HG03045 (cell line): ENCODE measurements around the gene GOLIM4.

Experiments
- ATAC-seq: cut with Tn5 transposase; IDR thresholded peaks from one replicate; pipeline ENCODE4 v1.9.1; 2021; ENCODE audit warnings: mild to moderate bottlenecking, moderate library complexity; ENCODE audit not compliant: unreplicated experiment

Gene GOLIM4

DNA sequence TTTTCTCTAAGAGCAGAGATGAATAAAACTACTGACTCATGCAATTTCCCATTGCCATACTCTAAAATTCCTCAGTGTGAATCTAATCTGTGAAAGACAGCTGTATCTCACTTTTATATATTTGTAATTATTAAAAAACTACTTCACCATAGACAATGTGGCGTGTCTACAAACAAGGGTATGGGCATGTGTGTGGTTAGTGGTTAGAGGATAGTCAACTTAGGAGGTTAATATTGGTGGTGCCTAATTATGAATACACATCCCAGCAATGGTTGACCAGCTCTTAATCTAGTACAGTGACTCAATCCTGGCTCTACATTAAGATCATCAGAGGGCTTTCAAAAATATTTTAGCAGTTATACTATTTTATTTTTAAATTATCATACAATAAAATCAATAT lies 94.5 kb downstream of the GOLIM4 start:
- ATAC-seq = no peak

DNA sequence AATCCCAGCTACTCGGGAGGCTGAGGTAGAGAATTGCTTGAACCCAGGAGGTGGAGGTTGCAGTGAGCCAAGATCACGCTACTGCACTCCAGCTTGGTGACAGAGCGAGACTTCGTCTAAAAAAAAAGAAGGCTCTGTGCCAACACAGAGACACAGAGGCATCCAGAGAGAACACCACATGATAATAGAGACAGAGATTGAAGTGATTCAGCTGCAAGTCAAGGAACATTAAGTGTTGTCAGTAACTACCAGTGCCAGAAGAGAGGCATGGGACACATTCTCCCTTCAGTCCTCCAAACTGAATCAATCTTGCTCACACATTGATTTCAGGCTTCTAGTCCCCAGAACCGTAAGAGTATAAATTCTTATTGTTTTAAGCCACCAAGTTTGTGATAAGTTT lies 97.5 kb downstream of the GOLIM4 start:
- no peak for ATAC-seq

GRCh38 chr3:167996514-167996913 lies 99.2 kb downstream of the GOLIM4 start:
- ATAC-seq = no peak

GRCh38 chr3:167992381-167992780 lies 103.3 kb downstream of the GOLIM4 start:
- no peak for ATAC-seq

DNA sequence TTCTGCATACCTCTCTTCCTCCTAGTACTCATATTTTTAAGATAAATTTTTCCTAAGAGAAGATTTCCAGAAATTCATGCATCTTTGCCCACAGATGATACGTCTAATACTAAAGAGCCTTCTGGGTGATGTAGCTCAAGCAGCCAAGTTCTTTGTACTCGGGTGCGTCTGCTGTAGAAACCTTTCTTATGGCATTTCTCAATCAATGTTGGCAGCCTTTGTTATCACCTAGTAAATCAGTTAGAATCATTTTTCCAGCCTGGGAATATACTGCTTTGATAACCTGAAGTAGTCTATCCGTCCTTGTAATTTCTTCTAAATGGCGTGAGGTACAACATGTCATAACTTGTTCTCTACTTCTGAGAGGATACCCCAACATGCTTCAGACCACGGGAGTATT lies 104.5 kb downstream of the GOLIM4 start:
- no peak for ATAC-seq

DNA sequence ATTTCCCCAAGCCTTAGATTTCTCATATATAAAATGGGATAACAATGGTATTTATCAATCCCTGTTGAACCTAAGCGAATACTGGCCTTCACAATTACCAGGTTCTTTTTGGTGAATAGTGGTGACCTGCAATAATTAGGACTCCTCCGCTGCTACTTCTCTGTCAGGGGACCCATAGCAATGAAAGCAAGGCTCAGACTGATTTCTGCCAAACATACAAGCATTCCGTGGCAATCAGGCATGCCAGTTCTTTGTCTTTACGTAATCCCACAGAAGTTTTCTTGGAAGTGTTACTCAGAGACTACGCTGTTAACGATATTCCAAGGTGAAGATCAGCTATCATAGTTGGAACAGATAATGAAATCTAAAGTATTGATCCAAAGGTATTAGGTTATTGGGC lies 105.7 kb downstream of the GOLIM4 start:
- ATAC-seq = no peak

DNA sequence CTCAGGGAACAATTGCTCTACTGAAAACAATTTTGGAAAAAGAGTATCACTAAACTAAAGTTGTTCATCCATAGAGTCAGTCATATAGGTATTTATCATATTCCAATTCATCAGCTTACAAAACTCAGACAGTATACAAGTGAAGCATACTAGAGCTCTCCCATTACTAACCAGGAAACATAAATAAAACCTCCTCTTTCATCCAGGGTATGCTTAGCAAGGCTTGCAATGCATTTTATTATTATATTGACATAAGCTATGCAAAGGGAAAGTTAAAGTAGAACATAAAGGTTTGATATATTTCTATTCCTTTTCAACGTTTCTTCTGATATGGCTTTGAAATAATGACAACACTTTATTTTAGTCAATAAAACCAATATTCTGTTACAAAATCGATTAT lies 106.7 kb downstream of the GOLIM4 start:
- ATAC-seq = no peak

DNA sequence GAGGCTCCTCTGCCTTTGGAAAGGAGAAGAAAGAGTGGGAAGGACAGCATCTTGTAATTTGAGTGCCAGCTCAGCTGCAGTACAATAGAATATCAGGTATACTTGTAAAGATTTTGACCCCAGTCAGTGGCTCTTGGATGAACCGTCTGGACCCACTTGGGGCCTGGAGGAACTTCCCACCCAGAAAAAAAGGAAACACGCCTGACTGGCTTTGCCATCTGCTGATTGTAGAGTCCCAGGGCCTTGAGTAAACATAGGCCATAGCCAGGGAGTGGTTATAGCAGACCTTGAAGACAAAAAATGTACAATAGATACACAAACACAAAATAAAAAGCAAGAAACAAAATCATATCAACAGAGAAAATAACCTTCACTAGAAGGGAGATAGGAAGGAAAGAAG lies 112.1 kb downstream of the GOLIM4 start:
- ATAC-seq = no peak

- ATAC-seq = no peak
Measured at GRCh38 chr3:167978486-167978885, 117.2 kb downstream of the GOLIM4 start.

DNA sequence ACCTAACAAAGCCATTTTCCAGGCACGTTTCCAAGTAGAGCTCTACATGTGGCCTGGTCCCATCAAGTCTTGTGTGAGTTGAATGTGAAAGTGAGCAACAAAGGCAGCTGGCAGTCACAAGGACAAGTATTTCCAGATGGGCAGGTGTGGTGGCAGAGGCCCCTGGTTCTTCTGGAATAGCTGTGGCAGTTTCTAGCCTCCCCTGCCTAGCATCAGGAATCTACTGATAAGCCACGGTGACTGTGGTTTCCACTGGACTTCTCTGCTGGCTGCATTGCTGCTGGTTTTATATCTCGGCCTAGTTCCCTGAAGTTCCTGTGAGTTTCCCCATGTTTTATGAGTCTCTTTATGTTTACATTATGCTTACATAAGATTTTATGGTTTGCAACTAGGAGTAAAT lies 117.7 kb downstream of the GOLIM4 start:
- no peak for ATAC-seq

- ATAC-seq = no peak
Measured at GRCh38 chr3:167976516-167977361, 119.0 kb downstream of the GOLIM4 start.

DNA sequence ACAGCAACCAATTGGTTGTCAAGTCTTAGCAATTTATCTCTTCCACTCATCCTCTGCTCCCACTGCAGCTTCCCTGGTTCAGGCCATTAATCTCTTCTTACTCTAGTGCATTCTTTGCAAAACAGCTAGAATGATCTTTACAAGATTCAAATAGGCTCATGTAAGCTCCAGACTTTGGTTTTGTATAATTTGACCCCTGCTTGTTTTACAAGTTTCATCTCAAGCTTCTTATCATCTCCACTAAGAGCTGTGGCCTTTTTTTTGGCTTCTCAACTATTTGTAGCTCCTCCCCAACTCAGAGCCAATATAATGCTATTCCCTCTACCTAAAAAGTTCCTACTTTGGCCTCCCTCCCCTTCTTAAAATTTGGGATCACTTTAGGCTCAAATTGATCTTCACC lies 121.8 kb downstream of the GOLIM4 start:
- no peak for ATAC-seq

- ATAC-seq = no peak
Measured at GRCh38 chr3:167973046-167973445, 122.7 kb downstream of the GOLIM4 start.

- ATAC-seq = no peak
Measured at GRCh38 chr3:167972502-167972901, 123.2 kb downstream of the GOLIM4 start.

DNA sequence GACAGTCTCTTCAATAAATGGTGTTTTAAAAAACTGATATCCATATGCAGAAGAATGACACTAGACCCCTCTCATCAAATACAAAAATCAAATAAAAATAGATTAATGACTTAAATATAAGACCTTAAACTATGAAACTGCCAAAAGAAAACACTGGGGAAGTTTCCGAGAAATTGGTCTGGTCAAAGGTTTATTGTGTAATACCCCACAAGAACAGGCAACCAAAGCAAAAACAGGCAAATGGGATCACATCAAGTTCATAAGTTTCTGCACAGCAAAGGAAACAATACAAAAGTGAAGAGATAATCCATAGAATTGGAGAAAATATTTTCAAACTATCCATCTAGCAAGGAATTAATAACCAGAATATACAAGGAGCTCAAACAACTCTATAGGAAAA lies 126.2 kb downstream of the GOLIM4 start:
- no peak for ATAC-seq

DNA sequence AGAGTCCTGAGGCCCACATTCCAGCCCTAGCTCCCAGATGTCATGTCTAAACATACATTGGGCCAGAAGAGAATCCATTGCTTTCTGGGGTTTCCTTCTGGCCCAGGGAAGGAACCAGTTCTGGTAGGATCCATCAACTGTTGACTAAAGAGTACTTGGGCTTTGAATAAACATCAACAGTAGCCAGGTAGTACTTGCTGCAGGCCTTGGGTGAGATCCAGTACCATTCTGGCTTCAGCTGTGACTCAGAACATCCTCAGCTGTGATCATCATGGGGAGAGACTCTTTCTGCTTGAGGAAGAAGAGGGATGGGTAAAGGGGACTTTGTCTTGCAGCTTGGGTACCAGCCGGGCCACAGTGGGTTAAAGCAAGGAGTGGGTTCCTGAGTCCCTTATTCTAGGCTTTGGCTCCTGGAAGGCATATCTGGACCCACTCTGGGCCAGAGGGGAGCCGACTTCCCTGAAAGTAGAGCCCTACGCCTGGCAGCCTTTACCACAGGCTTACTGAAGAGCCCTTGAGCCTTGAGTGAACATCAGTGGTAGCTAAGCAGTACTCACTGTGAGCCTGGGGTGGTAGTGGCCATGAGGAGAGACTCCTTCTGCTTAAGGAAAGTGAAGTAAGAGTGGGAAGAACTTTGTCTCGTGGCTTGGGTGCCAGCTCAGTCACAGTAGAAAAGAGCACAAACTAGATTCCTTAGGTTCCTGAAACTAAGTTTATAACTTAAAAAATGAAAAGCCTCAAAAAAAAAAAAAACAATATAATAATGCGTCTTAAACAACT lies 128.3 kb downstream of the GOLIM4 start:
- ATAC-seq = no peak
